Lower leg skin (tissue), 3 donors: ENCODE data around the gene ABCB9.

ENCODE experiments used
- POLR2A ChIP-seq, 2 donors: fragments of 450-650 bp; IDR thresholded peaks; one replicate each; pipeline ENCODE4 v1.6.1; 2016 to 2017; ENCODE audit warnings: antibody characterized with exemption in 2 of 2, mild to moderate bottlenecking in 1 of 2, moderate library complexity in 1 of 2
- TF ChIP-seq, protein P1 (sequence below), 3 donors: fragments of 450-650 bp; IDR thresholded peaks; one replicate each; pipeline ENCODE4 v1.5.1; 2016; ENCODE audit warnings: antibody characterized with exemption in 3 of 3, mild to moderate bottlenecking in 3 of 3, moderate library complexity in 2 of 3

DNA sequence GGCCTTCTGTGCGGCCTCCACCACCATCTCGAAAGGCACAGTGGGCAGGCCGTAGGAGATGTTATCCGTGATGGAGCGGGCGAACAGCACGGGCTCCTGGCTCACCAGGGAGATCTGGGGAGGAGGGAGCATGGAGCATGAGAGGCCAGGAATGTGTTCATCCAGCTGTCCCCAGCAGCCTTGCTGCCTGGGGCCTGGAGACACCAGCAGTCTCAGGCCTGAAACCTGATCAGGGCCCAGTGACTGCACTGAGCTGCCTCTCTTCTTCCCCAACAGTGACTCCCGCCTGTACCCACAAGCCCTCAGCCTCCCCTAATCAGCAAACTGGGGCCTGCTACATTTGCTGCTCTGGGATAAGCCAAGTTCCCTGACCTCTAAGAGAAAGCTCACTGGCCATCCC, 30.9 kb downstream of the ABCB9 start:
- TF ChIP-seq, protein P1, sequence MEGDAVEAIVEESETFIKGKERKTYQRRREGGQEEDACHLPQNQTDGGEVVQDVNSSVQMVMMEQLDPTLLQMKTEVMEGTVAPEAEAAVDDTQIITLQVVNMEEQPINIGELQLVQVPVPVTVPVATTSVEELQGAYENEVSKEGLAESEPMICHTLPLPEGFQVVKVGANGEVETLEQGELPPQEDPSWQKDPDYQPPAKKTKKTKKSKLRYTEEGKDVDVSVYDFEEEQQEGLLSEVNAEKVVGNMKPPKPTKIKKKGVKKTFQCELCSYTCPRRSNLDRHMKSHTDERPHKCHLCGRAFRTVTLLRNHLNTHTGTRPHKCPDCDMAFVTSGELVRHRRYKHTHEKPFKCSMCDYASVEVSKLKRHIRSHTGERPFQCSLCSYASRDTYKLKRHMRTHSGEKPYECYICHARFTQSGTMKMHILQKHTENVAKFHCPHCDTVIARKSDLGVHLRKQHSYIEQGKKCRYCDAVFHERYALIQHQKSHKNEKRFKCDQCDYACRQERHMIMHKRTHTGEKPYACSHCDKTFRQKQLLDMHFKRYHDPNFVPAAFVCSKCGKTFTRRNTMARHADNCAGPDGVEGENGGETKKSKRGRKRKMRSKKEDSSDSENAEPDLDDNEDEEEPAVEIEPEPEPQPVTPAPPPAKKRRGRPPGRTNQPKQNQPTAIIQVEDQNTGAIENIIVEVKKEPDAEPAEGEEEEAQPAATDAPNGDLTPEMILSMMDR (IDR thresholded peaks at IDR 0.05): no peak
- no peak for TF ChIP-seq POLR2A (IDR thresholded peaks at IDR 0.05)
